Testis (tissue), 3 donors: Measurements from ENCODE around the gene TEX22. TPM values are rescaled to one million over a fixed set of nuclear protein-coding genes. Genes with fewer than 3 reads are reported as not detected.

Experiments
- DNase-seq: peaks from one replicate; pipeline ENCODE4 v3.0.0-alpha.2; 2019
- H3K27ac ChIP-seq, 2 donors: fragments of 200-600 bp; sonication (generic); one replicate each; pipeline ENCODE4 v1.5.1; 2019
- H3K27me3 ChIP-seq: fragments of 200-600 bp; sonication (generic); one replicate; pipeline ENCODE4 v1.5.1; 2019
- H3K36me3 ChIP-seq: fragments of 200-600 bp; sonication (generic); one replicate; pipeline ENCODE4 v1.5.1; 2017; ENCODE audit warnings: low read depth; ENCODE audit errors: missing control alignments
- H3K4me1 ChIP-seq: fragments of 200-600 bp; sonication (generic); one replicate; pipeline ENCODE4 v1.5.1; 2019
- H3K4me3 ChIP-seq, 2 donors: fragments of 200-600 bp; sonication (generic); one replicate each; pipeline ENCODE4 v1.5.1; 2017 to 2019
- H3K9me3 ChIP-seq: fragments of 200-600 bp; sonication (generic); one replicate; pipeline ENCODE4 v1.5.1; 2017
- POLR2A ChIP-seq: fragments of 450-650 bp; IDR thresholded peaks from one replicate; pipeline ENCODE4 v1.6.1; 2017; ENCODE audit warnings: antibody characterized with exemption, mild to moderate bottlenecking, moderate library complexity
- WGBS, 2 donors: methylation state at CpG; one replicate each; pipeline ENCODE4 v1.1.5; 2018; 5-methylcytosine and 5-hydroxymethylcytosine counted together
- intact Hi-C: fragments of 100-400 bp; cut with DNase I; formaldehyde crosslinking; loops from one replicate; pipeline ENCODE4 v1.15.1; 2023; ENCODE audit warnings: low total_unique reads
- polyA plus RNA-seq: library from polyadenylated mRNA; stranded (reverse); fragments of 350-450 nt; fragmentation: Illumina TruSeq; extraction: RNeasy Lipid Tissue Mini Kit (QIAGEN cat#74804); gene quantifications from one replicate; pipeline ENCODE4 v1.2.3, GENCODE V29; 2014; ENCODE audit warnings: low read depth, low replicate concordance; ENCODE audit not compliant: insufficient read depth
- total RNA-seq, 2 donors: library from RNA; depleted of rRNA; stranded (reverse); fragments of >200 nt; gene quantifications; one replicate each; pipeline ENCODE4 v1.2.3, GENCODE V29; 2016
- TF ChIP-seq, protein P1 (sequence below), 3 experiments: fragments of 450-650 bp in 2 of 3; fragments of 200-600 bp in 1 of 3; sonication (generic) in 1 of 3; IDR thresholded peaks; one replicate each; pipeline ENCODE4 v1.5.1; 2016 to 2019; ENCODE audit warnings: antibody characterized with exemption in 3 of 3, mild to moderate bottlenecking in 2 of 3, moderate library complexity in 1 of 3

The TEX22 gene
- total and polyA plus RNA-seq, 3 donors from 2014 or later, result 5.2 to 21.5 (median 6.6) TPM

DNA sequence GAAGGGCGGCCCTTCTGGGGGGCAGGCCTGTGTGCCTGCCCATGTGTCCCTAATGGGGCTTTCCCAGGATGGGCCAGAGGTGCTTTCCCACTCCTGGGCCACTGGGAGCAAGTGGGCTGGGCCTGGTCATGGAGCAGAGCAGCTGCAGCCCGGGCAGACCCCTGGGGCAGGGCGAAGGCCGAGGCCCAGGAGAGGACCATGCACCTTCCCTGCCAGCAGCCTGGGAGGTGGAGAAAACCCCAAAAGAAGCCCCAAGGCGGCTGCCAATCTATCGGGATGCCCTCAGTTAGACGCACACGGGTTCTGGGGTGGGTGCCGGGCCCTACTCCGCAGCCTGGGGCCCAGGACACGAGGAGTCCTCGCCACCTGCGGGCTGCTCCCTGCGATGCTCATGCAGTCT lies 60.2 kb downstream of the TEX22 start:
- intact Hi-C loops, result no loop called here
- H3K27me3 ChIP-seq, result no peaks in the 10 kb centered on the region
- no peak for DNase-seq
- no peaks in the 10 kb centered on the region for H3K4me1 ChIP-seq
- H3K36me3 ChIP-seq, result no peaks in the 10 kb centered on the region
- WGBS, 2 donors, result 84% methylated on average over 13 of the region's 14 CpGs; no CpG with 5 or more reads in 1 of the 2 donors
- H3K4me3 ChIP-seq, result no peak overlapping the region
- no peak overlapping the region for H3K27ac ChIP-seq
- no peaks in the 10 kb centered on the region for H3K9me3 ChIP-seq
- TF ChIP-seq, protein P1, sequence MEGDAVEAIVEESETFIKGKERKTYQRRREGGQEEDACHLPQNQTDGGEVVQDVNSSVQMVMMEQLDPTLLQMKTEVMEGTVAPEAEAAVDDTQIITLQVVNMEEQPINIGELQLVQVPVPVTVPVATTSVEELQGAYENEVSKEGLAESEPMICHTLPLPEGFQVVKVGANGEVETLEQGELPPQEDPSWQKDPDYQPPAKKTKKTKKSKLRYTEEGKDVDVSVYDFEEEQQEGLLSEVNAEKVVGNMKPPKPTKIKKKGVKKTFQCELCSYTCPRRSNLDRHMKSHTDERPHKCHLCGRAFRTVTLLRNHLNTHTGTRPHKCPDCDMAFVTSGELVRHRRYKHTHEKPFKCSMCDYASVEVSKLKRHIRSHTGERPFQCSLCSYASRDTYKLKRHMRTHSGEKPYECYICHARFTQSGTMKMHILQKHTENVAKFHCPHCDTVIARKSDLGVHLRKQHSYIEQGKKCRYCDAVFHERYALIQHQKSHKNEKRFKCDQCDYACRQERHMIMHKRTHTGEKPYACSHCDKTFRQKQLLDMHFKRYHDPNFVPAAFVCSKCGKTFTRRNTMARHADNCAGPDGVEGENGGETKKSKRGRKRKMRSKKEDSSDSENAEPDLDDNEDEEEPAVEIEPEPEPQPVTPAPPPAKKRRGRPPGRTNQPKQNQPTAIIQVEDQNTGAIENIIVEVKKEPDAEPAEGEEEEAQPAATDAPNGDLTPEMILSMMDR (IDR thresholded peaks at IDR 0.05), result no peak
- no peak for TF ChIP-seq POLR2A

DNA sequence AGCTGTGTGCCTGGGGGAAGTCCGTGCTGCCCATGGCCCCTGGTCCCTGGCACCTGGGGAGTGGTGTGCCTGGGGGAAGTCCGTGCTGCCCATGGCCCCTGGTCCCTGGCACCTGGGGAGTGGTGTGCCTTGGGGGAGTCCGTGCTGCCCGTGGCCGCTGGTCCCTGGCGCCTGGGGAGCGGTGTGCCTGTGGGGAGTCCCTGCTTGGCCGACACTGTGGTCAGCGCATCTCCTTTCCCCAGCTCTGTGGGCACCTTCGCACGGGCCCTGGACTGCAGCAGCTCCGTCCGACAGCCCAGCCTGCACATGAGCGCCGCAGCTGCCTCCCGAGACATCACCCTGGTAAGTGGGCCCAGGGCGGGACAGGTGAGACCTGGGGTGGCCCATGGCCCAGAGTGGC lies 61.8 kb downstream of the TEX22 start:
- no peak for TF ChIP-seq POLR2A
- TF ChIP-seq, protein P1 (IDR thresholded peaks at IDR 0.05), result no peak
- Histone ChIP-seq H3K36me3 (no peaks in the 10 kb centered on the region), H3K4me1 (no peaks in the 10 kb centered on the region), H3K4me3 (no peak overlapping the region), H3K27ac (no peak overlapping the region), H3K9me3 (no peaks in the 10 kb centered on the region), H3K27me3 (no peaks in the 10 kb centered on the region)
- intact Hi-C loops, result no loop called here
- DNase-seq, result no peak
- 95 to 100% methylated on average over 1 to 17 of the region's 17 CpGs for WGBS, 2 donors

DNA sequence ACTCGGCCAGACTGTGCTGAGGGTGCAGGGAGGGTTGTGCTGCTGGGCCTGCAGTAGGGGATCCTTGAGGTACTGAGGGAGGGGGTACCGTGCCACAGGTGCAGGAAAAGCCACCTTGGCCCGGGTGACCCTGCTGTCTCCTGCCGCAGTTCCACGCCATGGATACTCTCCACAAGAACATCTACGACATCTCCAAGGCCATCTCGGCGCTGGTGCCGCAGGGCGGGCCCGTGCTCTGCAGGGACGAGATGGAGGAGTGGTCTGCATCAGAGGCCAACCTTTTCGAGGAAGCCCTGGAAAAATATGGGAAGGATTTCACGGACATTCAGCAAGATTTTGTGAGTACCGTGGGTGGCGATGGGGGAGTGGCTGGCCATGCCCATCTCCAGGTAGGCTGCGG lies 62.3 kb downstream of the TEX22 start:
- DNase-seq, result no peak

DNA sequence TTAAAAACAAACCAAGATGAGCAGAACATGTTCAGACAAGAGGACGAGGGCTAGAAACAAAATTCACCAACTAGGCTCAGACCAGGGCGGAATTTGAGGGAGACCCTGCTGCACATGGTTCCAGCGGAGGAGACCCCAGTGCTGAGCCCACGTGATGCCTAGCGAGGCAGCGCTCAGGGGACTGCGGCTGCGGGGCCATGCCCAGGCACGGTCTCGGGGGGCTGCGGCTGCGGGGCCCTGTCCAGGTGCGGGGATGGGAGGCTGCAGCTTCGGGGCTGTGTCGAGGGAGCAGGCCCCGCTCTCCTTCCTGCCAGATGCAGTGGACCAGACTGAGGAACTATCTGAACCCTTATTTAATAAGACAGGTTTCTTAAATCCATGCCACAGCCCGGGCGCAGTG lies 63.6 kb downstream of the TEX22 start:
- no peak overlapping the region for H3K4me3 ChIP-seq
- H3K27ac ChIP-seq, result no peak overlapping the region
- intact Hi-C loops, result no loop called here
- no peaks in the 10 kb centered on the region for H3K4me1 ChIP-seq
- no peaks in the 10 kb centered on the region for H3K27me3 ChIP-seq
- DNase-seq, result no peak
- no peaks in the 10 kb centered on the region for H3K36me3 ChIP-seq
- TF ChIP-seq, protein P1 (IDR thresholded peaks at IDR 0.05), result no peak
- TF ChIP-seq POLR2A, result no peak
- H3K9me3 ChIP-seq, result no peaks in the 10 kb centered on the region
- 95 to 97% methylated on average over 5 to 18 of the region's 18 CpGs for WGBS, 2 donors

More for the DNA sequence above, 62.3 kb downstream of the TEX22 start:
- WGBS, 2 donors, result 90 to 92% methylated on average over 13 to 17 of the region's 17 CpGs
- intact Hi-C loops, result no loop called here
- no peak overlapping the region for H3K27ac ChIP-seq
- no peaks in the 10 kb centered on the region for H3K36me3 ChIP-seq
- H3K4me3 ChIP-seq, result no peak overlapping the region
- H3K9me3 ChIP-seq, result no peaks in the 10 kb centered on the region
- H3K27me3 ChIP-seq, result no peaks in the 10 kb centered on the region
- no peaks in the 10 kb centered on the region for H3K4me1 ChIP-seq
- TF ChIP-seq, protein P1 (IDR thresholded peaks at IDR 0.05), result no peak
- TF ChIP-seq POLR2A, result no peak

Other genes with a start within 250 kb of the TEX22 start
- gene JAG2, start 229.8 kb upstream of the TEX22 start, total RNA-seq, result 10 to 100 TPM; 20.4 to 21.3 TPM
- 12.9 TPM for gene JAG2, start 229.8 kb upstream of the TEX22 start, polyA plus RNA-seq
- gene NUDT14, start 217.2 kb upstream of the TEX22 start, total RNA-seq, result 10 to 100 TPM; 22.0 to 40.0 TPM
- 28.1 TPM for gene NUDT14, start 217.2 kb upstream of the TEX22 start, polyA plus RNA-seq
- gene BTBD6, start 150.0 kb upstream of the TEX22 start, total RNA-seq, result 10 to 100 TPM; 84.1 to 97.6 TPM
- gene BTBD6, start 150.0 kb upstream of the TEX22 start, polyA plus RNA-seq, result 120 TPM
- 100 to 1,000 TPM in 1 of 2 donors, 10 to 100 TPM in 1; 95.3 to 112 TPM for gene BRF1, start 97.5 kb upstream of the TEX22 start, total RNA-seq
- 30.3 TPM for gene BRF1, start 97.5 kb upstream of the TEX22 start, polyA plus RNA-seq
- 100 to 1,000 TPM; 167 to 174 TPM for gene PACS2, start 83.8 kb upstream of the TEX22 start, total RNA-seq
- 99.2 TPM for gene PACS2, start 83.8 kb upstream of the TEX22 start, polyA plus RNA-seq
- 100 to 1,000 TPM; 118 to 120 TPM for gene MTA1, start 21.3 kb downstream of the TEX22 start, total RNA-seq
- 135 TPM for gene MTA1, start 21.3 kb downstream of the TEX22 start, polyA plus RNA-seq
- gene CRIP2, start 76.3 kb downstream of the TEX22 start, total RNA-seq, result 100 to 1,000 TPM; 114 to 159 TPM
- gene CRIP2, start 76.3 kb downstream of the TEX22 start, polyA plus RNA-seq, result 121 TPM
- 1 to 10 TPM; 3.0 to 4.4 TPM for gene CRIP1, start 88.3 kb downstream of the TEX22 start, total RNA-seq
- 154 TPM for gene CRIP1, start 88.3 kb downstream of the TEX22 start, polyA plus RNA-seq
- 10 to 100 TPM; 16.4 to 16.7 TPM for gene TEDC1, start 92.7 kb downstream of the TEX22 start, total RNA-seq
- 8.8 TPM for gene TEDC1, start 92.7 kb downstream of the TEX22 start, polyA plus RNA-seq
- 1 to 10 TPM; 3.7 to 4.8 TPM for gene TMEM121, start 128.0 kb downstream of the TEX22 start, total RNA-seq
- gene TMEM121, start 128.0 kb downstream of the TEX22 start, polyA plus RNA-seq, result 1.4 TPM